Measurements from ENCODE around the gene HIRIP3. TPM values are rescaled to one million over a fixed set of nuclear protein-coding genes. Genes with fewer than 3 reads are reported as not detected.

Gene HIRIP3
- total RNA-seq, 1 donor from 2014 or later = 31.8 TPM

GRCh38 chr16:29978564-29979270 is 16.7 kb downstream of the HIRIP3 start:
- no peak for DNase-seq (ENCODE audit: low read depth, low spot score)
- peaks cover 31% of the 10 kb centered on the region for H3K4me1 Mint-ChIP-seq
- H3K9me3 Mint-ChIP-seq = no peaks in the 10 kb centered on the region
- no peak for TF ChIP-seq CTCF (conservative IDR thresholded peaks at IDR 0.05)
- H3K4me3 Mint-ChIP-seq = peak overlapping the region; percentile 31
- no peak overlapping the region for H3K27ac Mint-ChIP-seq (ENCODE audit: unreplicated experiment)
- H3K27me3 Mint-ChIP-seq (ENCODE audit: low read depth) = no peaks in the 10 kb centered on the region
- H3K36me3 Mint-ChIP-seq (ENCODE audit: low read depth) = peaks cover 9% of the 10 kb centered on the region

- Mint-ChIP-seq H3K36me3 (ENCODE audit: low read depth) (peaks cover 13% of the 10 kb centered on the region), H3K4me1 (peaks cover 38% of the 10 kb centered on the region), H3K4me3 (peak overlapping the region; percentile 70), H3K27ac (ENCODE audit: unreplicated experiment) (no peak overlapping the region), H3K9me3 (peaks cover 4% of the 10 kb centered on the region), H3K27me3 (ENCODE audit: low read depth) (no peaks in the 10 kb centered on the region)
- no peak for TF ChIP-seq CTCF (conservative IDR thresholded peaks at IDR 0.05)
- no peak for DNase-seq (ENCODE audit: low read depth, low spot score)
Observed at GRCh38 chr16:29978081-29978480, 17.3 kb downstream of the HIRIP3 start.

- Mint-ChIP-seq H3K4me3 (peak overlapping the region; percentile 98), H3K27ac (ENCODE audit: unreplicated experiment) (peak overlapping the region; percentile 71)
Observed at GRCh38 chr16:29977063-29977825, 18.2 kb downstream of the HIRIP3 start.

GRCh38 chr16:29975811-29976511 is 19.5 kb downstream of the HIRIP3 start:
- no peak for TF ChIP-seq CTCF (conservative IDR thresholded peaks at IDR 0.05)
- peaks cover 22% of the 10 kb centered on the region for H3K36me3 Mint-ChIP-seq (ENCODE audit: low read depth)

More at GRCh38 chr16:29977063-29977825, 18.2 kb downstream of the HIRIP3 start:
- DNase-seq (ENCODE audit: low read depth, low spot score) = no peak
- no peak for TF ChIP-seq CTCF (conservative IDR thresholded peaks at IDR 0.05)
- Mint-ChIP-seq H3K27me3 (ENCODE audit: low read depth) (no peaks in the 10 kb centered on the region), H3K9me3 (peaks cover 6% of the 10 kb centered on the region), H3K4me1 (peaks cover 38% of the 10 kb centered on the region), H3K36me3 (ENCODE audit: low read depth) (peaks cover 19% of the 10 kb centered on the region)

GRCh38 chr16:29975134-29975538 is 20.3 kb downstream of the HIRIP3 start:
- Mint-ChIP-seq H3K36me3 (ENCODE audit: low read depth) (peaks cover 22% of the 10 kb centered on the region), H3K4me1 (peaks cover 38% of the 10 kb centered on the region), H3K4me3 (peak overlapping the region; percentile 98), H3K9me3 (peaks cover 6% of the 10 kb centered on the region), H3K27me3 (ENCODE audit: low read depth) (no peaks in the 10 kb centered on the region), H3K27ac (ENCODE audit: unreplicated experiment) (peak overlapping the region; percentile 83)
- no peak for DNase-seq (ENCODE audit: low read depth, low spot score)
- TF ChIP-seq CTCF (conservative IDR thresholded peaks at IDR 0.05) = no peak

More at GRCh38 chr16:29975811-29976511, 19.5 kb downstream of the HIRIP3 start:
- Mint-ChIP-seq H3K9me3 (peaks cover 6% of the 10 kb centered on the region), H3K4me3 (peak overlapping the region; percentile 98), H3K4me1 (peaks cover 38% of the 10 kb centered on the region), H3K27ac (ENCODE audit: unreplicated experiment) (peak overlapping the region; percentile 58), H3K27me3 (ENCODE audit: low read depth) (no peaks in the 10 kb centered on the region)
- no peak for DNase-seq (ENCODE audit: low read depth, low spot score)

All from neural crest cell (in vitro differentiated cells).